Left lung (tissue), 10 donors: ENCODE data around the gene ZNF236. TPM values are rescaled to one million over a fixed set of nuclear protein-coding genes. Genes with fewer than 3 reads are reported as not detected.

Experiments used
- ATAC-seq: fragments of 200-7000 bp; cut with Tn5 transposase; one replicate; pipeline ENCODE4 v1.9.1; 2020; ENCODE audit warnings: moderate library complexity
- DNase-seq, 4 donors: peaks; one replicate each; pipeline ENCODE4 v3.0.0-alpha.2; 2013 to 2020
- H3K27ac ChIP-seq, 2 donors: fragments of 200-600 bp; sonication (generic) in 1 of 2; one replicate each; pipeline versions ENCODE4 v1.5.0 to v1.8.0; 2020 to 2021
- H3K27me3 ChIP-seq, 2 donors: fragments of 200-600 bp; sonication (generic) in 1 of 2; one replicate each; pipeline versions ENCODE4 v1.5.0 to v1.8.0; 2020 to 2021
- H3K36me3 ChIP-seq, 2 donors: fragments of 200-600 bp; sonication (generic) in 1 of 2; one replicate each; pipeline versions ENCODE4 v1.5.0 to v1.8.0; 2020 to 2021
- H3K4me1 ChIP-seq, 2 donors: fragments of 200-600 bp; one replicate each; pipeline ENCODE4 v1.8.0; 2021
- H3K4me3 ChIP-seq, 2 donors: fragments of 200-600 bp; sonication (generic) in 1 of 2; one replicate each; pipeline versions ENCODE4 v1.5.0 to v1.8.0; 2020 to 2021; ENCODE audit warnings: mild to moderate bottlenecking in 1 of 2
- H3K9me3 ChIP-seq, 2 donors: fragments of 200-600 bp; sonication (generic) in 1 of 2; one replicate each; pipeline versions ENCODE4 v1.5.0 to v1.8.0; 2020 to 2021
- CTCF ChIP-seq, 2 donors: fragments of 200-600 bp; sonication (generic) in 1 of 2; IDR thresholded peaks; one replicate each; pipeline versions ENCODE4 v1.5.0 to v1.8.0; 2021; ENCODE audit warnings: antibody characterized with exemption in 2 of 2
- intact Hi-C, 2 donors: fragments of 100-400 bp; cut with DNase I; formaldehyde crosslinking; loops; one replicate each; pipeline versions ENCODE4 v1.11.2 to v1.14.2; 2022
- polyA plus RNA-seq, 6 donors: library from polyadenylated mRNA; unstranded; fragments of 120-200 nt; gene quantifications; one replicate each; pipeline ENCODE4 v1.2.1, GENCODE V29; 2013; ENCODE audit not compliant: insufficient read length in 6 of 6
- total RNA-seq, 2 donors: library from RNA; stranded (reverse); fragmentation: NEBNext Ultra II Directional; extraction: Animal tissue kit (Norgen Biotek cat#: 25700); gene quantifications; one replicate each; pipeline ENCODE4 v1.2.1, GENCODE V29; 2021
- donor health status: DM: no; HTN: yes; CAD: no.
- donor health status: DM: no; HTN: no; CAD: no.

The ZNF236 gene
- total and polyA plus RNA-seq, 8 donors, result 10.9 to 15.1 (median 12.5) TPM

GRCh38 chr18:76839086-76839794, 16.9 kb downstream of the ZNF236 start:
- no peak for DNase-seq
- no peak for TF ChIP-seq CTCF (IDR thresholded peaks at IDR 0.05)

DNA sequence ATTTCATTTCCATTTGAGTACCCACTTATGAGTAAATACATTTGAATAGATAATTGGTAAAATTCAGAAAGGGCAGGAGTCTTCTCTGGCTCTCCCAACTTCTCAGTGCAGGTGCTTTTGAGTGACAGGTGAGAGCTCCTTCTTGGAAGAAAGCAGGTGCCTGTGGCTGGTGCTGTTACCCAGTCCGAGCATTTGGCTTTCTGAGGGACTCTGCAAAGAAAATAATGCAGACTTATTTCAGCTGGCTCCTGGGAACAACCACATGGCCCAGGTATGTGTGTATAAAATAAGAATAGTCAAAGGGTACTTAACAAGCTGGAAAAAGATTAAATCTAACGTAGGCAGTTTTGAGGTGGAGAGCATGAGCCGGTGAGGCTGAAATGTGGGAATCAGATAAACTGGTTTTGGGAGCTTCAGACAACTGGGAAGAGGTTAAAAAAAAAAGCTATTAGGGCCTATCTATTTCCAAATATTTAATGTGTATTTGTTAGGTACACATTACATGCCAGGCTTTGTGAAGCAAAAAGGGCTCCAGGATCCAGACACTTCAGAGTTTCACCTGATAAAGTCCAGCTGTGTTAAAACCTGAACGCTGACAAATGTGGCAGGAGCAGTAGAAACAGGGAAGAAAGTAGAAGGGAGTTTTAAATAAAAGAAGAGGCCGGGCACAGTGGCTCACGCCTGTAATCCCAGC, 20.6 kb downstream of the ZNF236 start:
- Histone ChIP-seq H3K27me3 (no peaks in the 10 kb centered on the region), H3K27ac (peak overlapping the region in 1 of 2 donors; percentile 62), H3K4me1 (peaks cover 0 to 4% of the 10 kb centered on the region in 2 donors), H3K9me3 (no peaks in the 10 kb centered on the region), H3K36me3 (no peaks in the 10 kb centered on the region), H3K4me3 (no peak overlapping the region)
- DNase-seq (peak in 2 of 4 donors; percentile 15 to 44), ATAC-seq (peak; percentile 39)
- intact Hi-C loops, result no loop called here
- TF ChIP-seq CTCF (IDR thresholded peaks at IDR 0.05), result no peak

More at GRCh38 chr18:76839086-76839794, 16.9 kb downstream of the ZNF236 start:
- Histone ChIP-seq H3K27me3 (no peaks in the 10 kb centered on the region), H3K4me1 (no peaks in the 10 kb centered on the region), H3K4me3 (no peak overlapping the region), H3K27ac (no peak overlapping the region), H3K36me3 (no peaks in the 10 kb centered on the region), H3K9me3 (no peaks in the 10 kb centered on the region)
- ATAC-seq, result no peak
- intact Hi-C loops, result no loop called here

- ATAC-seq, result peak; percentile 4
- Histone ChIP-seq H3K4me1 (peaks cover 0 to 4% of the 10 kb centered on the region in 2 donors), H3K4me3 (no peak overlapping the region), H3K9me3 (no peaks in the 10 kb centered on the region), H3K27me3 (no peaks in the 10 kb centered on the region), H3K27ac (no peak overlapping the region), H3K36me3 (no peaks in the 10 kb centered on the region)
- intact Hi-C loops, result no loop called here
- TF ChIP-seq CTCF (IDR thresholded peaks at IDR 0.05), result no peak
- DNase-seq, result no peak
Observed at GRCh38 chr18:76844144-76844543, 21.8 kb downstream of the ZNF236 start.

DNA sequence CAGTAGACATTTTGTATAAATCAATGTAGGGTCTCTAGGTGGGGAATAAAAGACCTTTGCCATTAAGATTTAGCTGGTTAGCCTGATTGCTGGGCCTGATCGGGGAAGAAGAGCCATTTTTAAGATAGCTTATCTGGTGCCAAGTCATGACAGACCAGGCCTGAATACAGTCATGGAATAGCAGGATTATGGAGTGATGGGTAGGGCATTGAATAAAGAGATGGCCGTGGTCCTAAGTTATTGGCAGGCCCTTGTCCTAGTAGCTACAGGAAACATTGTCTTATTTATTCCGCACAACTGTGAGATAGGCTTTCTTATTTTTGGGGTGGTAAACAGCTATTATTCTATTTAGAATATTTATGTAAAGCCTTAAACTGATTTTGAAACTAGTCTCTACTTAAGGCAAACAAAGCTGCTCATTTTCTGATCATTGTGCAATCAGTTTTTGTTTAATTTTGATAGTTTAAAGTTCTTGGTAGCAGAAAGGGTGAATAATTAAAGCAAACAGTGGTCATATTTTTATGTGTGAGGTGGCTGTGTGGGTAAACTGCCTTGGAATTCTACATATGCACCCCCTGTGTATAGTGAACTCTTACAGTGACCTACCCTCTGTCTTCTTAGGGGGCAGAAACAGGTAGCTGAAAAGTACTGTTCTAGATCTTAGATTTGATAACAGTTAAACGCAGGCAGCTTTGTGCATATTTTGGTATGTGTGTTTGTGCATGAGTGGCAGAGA, 22.6 kb downstream of the ZNF236 start:
- Histone ChIP-seq H3K9me3 (no peaks in the 10 kb centered on the region), H3K4me1 (peaks cover 0 to 4% of the 10 kb centered on the region in 2 donors), H3K27me3 (no peaks in the 10 kb centered on the region), H3K4me3 (no peak overlapping the region), H3K36me3 (no peaks in the 10 kb centered on the region), H3K27ac (no peak overlapping the region)
- DNase-seq (no peak), ATAC-seq (peak; percentile 52)
- intact Hi-C loops, result no loop called here
- TF ChIP-seq CTCF (IDR thresholded peaks at IDR 0.05), result no peak

DNA sequence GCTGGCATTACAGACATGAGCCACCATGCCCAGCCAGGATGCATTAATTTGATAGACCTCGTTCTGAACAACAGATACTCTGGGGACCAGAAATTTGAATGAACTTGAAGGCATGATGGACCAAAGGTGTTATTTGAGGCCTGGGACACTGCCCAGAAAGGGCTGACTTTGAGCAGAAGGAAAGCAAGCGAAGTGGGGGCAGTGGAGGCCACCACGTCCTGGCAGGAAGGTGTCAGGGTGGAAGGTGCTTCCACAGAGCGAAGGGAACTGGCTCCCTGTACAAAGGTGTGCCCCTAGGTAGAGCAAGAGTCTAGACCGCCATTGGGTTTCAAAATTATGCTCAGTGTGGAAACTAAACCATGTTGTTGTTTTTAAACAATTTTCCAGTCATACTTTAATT, 23.9 kb downstream of the ZNF236 start:
- peaks cover 0 to 4% of the 10 kb centered on the region in 2 donors for H3K36me3 ChIP-seq
- H3K27me3 ChIP-seq, result no peaks in the 10 kb centered on the region
- H3K4me1 ChIP-seq, result peaks cover 0 to 4% of the 10 kb centered on the region in 2 donors
- H3K4me3 ChIP-seq, result no peak overlapping the region
- no peak overlapping the region for H3K27ac ChIP-seq
- TF ChIP-seq CTCF (IDR thresholded peaks at IDR 0.05), result no peak
- intact Hi-C loops, result no loop called here
- ATAC-seq, result no peak
- no peak for DNase-seq
- H3K9me3 ChIP-seq, result no peaks in the 10 kb centered on the region
